Measurements from ENCODE around the gene ZNF57.

Gene ZNF57

GRCh38 chr19:2957160-2957559 lies 56.4 kb downstream of the ZNF57 start:
- TF ChIP-seq ZNF121 (tag by site-specific recombination; IDR thresholded peaks at IDR 0.05) (no peak), HOXA7 (CRISPR knock-in tag; IDR thresholded peaks at IDR 0.05; ENCODE audit: borderline replicate concordance) (no peak), ZNF792 (tag by site-specific recombination; IDR thresholded peaks at IDR 0.05) (no peak), ZSCAN5A (tag by site-specific recombination; IDR thresholded peaks at IDR 0.05) (no peak), PBX3 (CRISPR knock-in tag; IDR thresholded peaks at IDR 0.05) (no peak), ZNF549 (tag by site-specific recombination; IDR thresholded peaks at IDR 0.05) (no peak), ZNF148 (tag by site-specific recombination; IDR thresholded peaks at IDR 0.05; ENCODE audit: borderline replicate concordance) (no peak), SCRT2 (tag by site-specific recombination; IDR thresholded peaks at IDR 0.05) (no peak), ZNF629 (tag by site-specific recombination; IDR thresholded peaks at IDR 0.05) (no peak), ZNF132 (tag by site-specific recombination; IDR thresholded peaks at IDR 0.05; ENCODE audit: borderline replicate concordance) (no peak), PRDM4 (tag by site-specific recombination; IDR thresholded peaks at IDR 0.05) (no peak), KLF7 (tag by site-specific recombination; IDR thresholded peaks at IDR 0.05; ENCODE audit: borderline replicate concordance) (no peak)
- H3K27ac ChIP-seq (ENCODE audit: extremely low read depth, low read depth, low read length): no peak overlapping the region
- POLR2A ChIA-PET: no interaction called here
- H3K4me1 ChIP-seq (ENCODE audit: control insufficient read depth, insufficient read depth, low read length): no peaks in the 10 kb centered on the region
- no peaks in the 10 kb centered on the region for H3K9me3 ChIP-seq (ENCODE audit: control insufficient read depth, insufficient read depth, low read depth, low read length)
- CTCF ChIA-PET: interaction anchor here (0.7 to 2.2 kb wide), 13 partner anchors 11 to 332 kb away, joined by 3 to 7 read pairs (median 4); partner anchors contain the start of gene CELF5
- no peaks in the 10 kb centered on the region for H3K36me3 ChIP-seq (ENCODE audit: control insufficient read depth in 2 of 2, insufficient read depth in 1 of 2, low read length in 2 of 2)
- H3K4me3 ChIP-seq (ENCODE audit: low read depth, low read length): no peak overlapping the region

GRCh38 chr19:2960120-2960519 lies 59.4 kb downstream of the ZNF57 start:
- ChIA-PET CTCF (interaction anchor here (1.1 to 2.4 kb wide), 3 partner anchors 9 to 166 kb away, joined by 5 to 7 read pairs (median 7); no protein-coding TSS in a partner anchor), POLR2A (interaction anchor here (1.5 kb wide), 1 partner anchor 10 kb away, joined by 4 read pairs; no protein-coding TSS in a partner anchor)
- H3K36me3 ChIP-seq (ENCODE audit: control insufficient read depth in 2 of 2, insufficient read depth in 1 of 2, low read length in 2 of 2): no peaks in the 10 kb centered on the region
- TF ChIP-seq ZNF521 (tag by site-specific recombination; IDR thresholded peaks at IDR 0.05) (no peak), ZBTB49 (tag by site-specific recombination; IDR thresholded peaks at IDR 0.05; ENCODE audit: low read depth) (no peak), ZNF398 (tag by site-specific recombination; IDR thresholded peaks at IDR 0.05) (no peak), ZBTB8A (tag by site-specific recombination; IDR thresholded peaks at IDR 0.05) (no peak), ZNF280D (tag by site-specific recombination; IDR thresholded peaks at IDR 0.05) (no peak)

More at GRCh38 chr19:2960120-2960519, 59.4 kb downstream of the ZNF57 start:
- no peaks in the 10 kb centered on the region for H3K9me3 ChIP-seq (ENCODE audit: control insufficient read depth, insufficient read depth, low read depth, low read length)
- no peaks in the 10 kb centered on the region for H3K4me1 ChIP-seq (ENCODE audit: control insufficient read depth, insufficient read depth, low read length)
- no peak overlapping the region for H3K27ac ChIP-seq (ENCODE audit: extremely low read depth, low read depth, low read length)
- no peak overlapping the region for H3K4me3 ChIP-seq (ENCODE audit: low read depth, low read length)
